HepG2 (cell line): ENCODE measurements around the gene ZBTB46. TPM values are rescaled to one million over a fixed set of nuclear protein-coding genes. Genes with fewer than 3 reads are reported as not detected.

ENCODE experiments used
- AHR ChIP-seq: IDR thresholded peaks from 2 replicates; pipeline ENCODE4 v1.6.1; 2018; ENCODE audit warnings: missing genetic modification reagents, missing compliant biosample characterization
- CEBPZ ChIP-seq: IDR thresholded peaks from 2 replicates; pipeline ENCODE4 v1.6.1; 2012; ENCODE audit warnings: low read length, improper control_type of control experiment
- CERS6 ChIP-seq: sonication (generic); formaldehyde crosslinking; IDR thresholded peaks from 2 replicates; pipeline ENCODE4 v1.5.0; 2020; ENCODE audit warnings: missing genetic modification reagents
- DR1 ChIP-seq: sonication (generic); formaldehyde crosslinking; IDR thresholded peaks from 2 replicates; pipeline ENCODE4 v1.8.0; 2021; ENCODE audit warnings: mild to moderate bottlenecking, missing genetic modification reagents, inconsistent platforms
- HOXA3 ChIP-seq: sonication (generic); formaldehyde crosslinking; IDR thresholded peaks from 2 replicates; pipeline ENCODE4 v1.5.0; 2020; ENCODE audit warnings: missing genetic modification reagents
- KAT8 ChIP-seq: IDR thresholded peaks from 2 replicates; pipeline ENCODE4 v1.6.1; 2016; ENCODE audit warnings: missing genetic modification reagents, missing compliant biosample characterization
- KDM1A ChIP-seq: IDR thresholded peaks from 2 replicates; pipeline ENCODE4 v1.6.1; 2016; ENCODE audit warnings: missing compliant biosample characterization
- LRRFIP1 ChIP-seq: sonication (generic); formaldehyde crosslinking; conservative IDR thresholded peaks from 2 replicates; pipeline ENCODE4 v1.4.0; 2020; ENCODE audit warnings: missing genetic modification reagents
- NFIC ChIP-seq: IDR thresholded peaks from 2 replicates; pipeline ENCODE4 v1.6.1; 2012; ENCODE audit warnings: mild to moderate bottlenecking, low read length, inconsistent platforms
- PAF1 ChIP-seq: IDR thresholded peaks from 2 replicates; pipeline ENCODE4 v1.6.1; 2016; ENCODE audit warnings: missing genetic modification reagents, missing compliant biosample characterization
- PLRG1 ChIP-seq: fragments of 450-650 bp; conservative IDR thresholded peaks from 2 replicates; pipeline ENCODE4 v1.6.1; 2016
- PRPF4 ChIP-seq: fragments of 200-400 bp; formaldehyde crosslinking; IDR thresholded peaks from 2 replicates; pipeline ENCODE4 v1.6.1; 2016; ENCODE audit warnings: low read length, low read depth; ENCODE audit not compliant: poor library complexity, severe bottlenecking
- SIX4 ChIP-seq: sonication (generic); formaldehyde crosslinking; IDR thresholded peaks from 2 replicates; pipeline ENCODE4 v1.4.0; 2020; ENCODE audit warnings: missing genetic modification reagents
- SP2 ChIP-seq: sonication (generic); formaldehyde crosslinking; IDR thresholded peaks from 2 replicates; pipeline ENCODE4 v1.5.1; 2020; ENCODE audit warnings: mild to moderate bottlenecking, missing genetic modification reagents
- STAT5B ChIP-seq: sonication (generic); formaldehyde crosslinking; IDR thresholded peaks from 2 replicates; pipeline ENCODE4 v1.4.0; 2020; ENCODE audit warnings: missing genetic modification reagents
- U2AF2 ChIP-seq: fragments of 200-400 bp; formaldehyde crosslinking; IDR thresholded peaks from 2 replicates; pipeline ENCODE4 v1.6.1; 2017; ENCODE audit warnings: low read depth, mild to moderate bottlenecking, low read length
- UBTF ChIP-seq: sonication (generic); formaldehyde crosslinking; IDR thresholded peaks from 2 replicates; pipeline ENCODE4 v1.4.0; 2020; ENCODE audit warnings: mild to moderate bottlenecking, missing genetic modification reagents
- ZNF629 ChIP-seq: sonication (generic); formaldehyde crosslinking; conservative IDR thresholded peaks from 2 replicates; pipeline ENCODE4 v1.5.0; 2020; ENCODE audit warnings: missing genetic modification reagents
- ZNF777 ChIP-seq: sonication (generic); formaldehyde crosslinking; IDR thresholded peaks from 2 replicates; pipeline ENCODE4 v1.4.0; 2020; ENCODE audit warnings: missing genetic modification reagents
- polyA plus RNA-seq, 8 experiments: library from polyadenylated mRNA; depleted of rRNA in 3 of 8; stranded (reverse) in 7 of 8; unstranded in 1 of 8; fragments of >200 nt; fragmentation: Illumina TruSeq in 4 of 8; extraction: Trizol in 4 of 8; gene quantifications; 2 replicates each; pipeline versions ENCODE4 v1.2.1 to v1.2.3, GENCODE V29; 2011 to 2016; ENCODE audit warnings: low read depth in 4 of 8, missing spikeins in 1 of 8, mixed read lengths in 1 of 8; ENCODE audit not compliant: insufficient read depth in 1 of 8
- total RNA-seq, 5 experiments: library from RNA; depleted of rRNA; stranded (reverse); fragments of >200 nt; fragmentation: Illumina TruSeq; extraction: Trizol; gene quantifications; 2 replicates each; pipeline ENCODE4 v1.2.3, GENCODE V29; 2016; ENCODE audit warnings: low read depth in 1 of 5

ZBTB46 gene
- total and polyA plus RNA-seq, 2 of the 13 experiments (the other 11 are each of a cell fraction or from before 2014, with no cell fraction given), result 1.6 to 13.5 TPM

- no peak for TF ChIP-seq LRRFIP1
- no peak for TF ChIP-seq STAT5B
- TF ChIP-seq DR1 (CRISPR knock-in tag), result 0 out of 2 replicates have a peak, but pooled peaks have one; percentile 43
- no peak for TF ChIP-seq KAT8
- no peak for TF ChIP-seq SP2 (CRISPR knock-in tag)
- TF ChIP-seq PAF1, result peak; percentile 88; the same call in 1 of the 2 replicates
- no peak; the same call in 1 of the 2 replicates for TF ChIP-seq HOXA3 (CRISPR knock-in tag)
- no peak for TF ChIP-seq U2AF2
- 0 out of 2 replicates have a peak, but pooled peaks have one; percentile 12 for TF ChIP-seq ZNF629
- peak; percentile 57 for TF ChIP-seq UBTF (CRISPR knock-in tag)
- no peak; the same call in 1 of the 2 replicates for TF ChIP-seq NFIC
- peak; percentile 78; the same call in 1 of the 2 replicates for TF ChIP-seq AHR (CRISPR knock-in tag)
- no peak for TF ChIP-seq CERS6 (CRISPR knock-in tag)
- TF ChIP-seq ZNF777, result no peak
- no peak for TF ChIP-seq KDM1A (CRISPR knock-in tag)
- no peak for TF ChIP-seq CEBPZ
- no peak for TF ChIP-seq PRPF4
- no peak for TF ChIP-seq SIX4 (CRISPR knock-in tag)
- no peak for TF ChIP-seq PLRG1
These were observed 86.3 kb downstream of the ZBTB46 start (continued) for GRCh38 chr20:63744574-63745423.
